OCI-LY3 (cell line): ENCODE measurements around the gene TFEB.
A peak's percentile ranks its signal among the peaks of the same experiment; 100 is the strongest.

ENCODE experiments used
- H2AFZ ChIP-seq: fragments of 200-600, 300-600 bp; shearing (Covaris generic); 2 replicates; pipeline ENCODE4 v1.6.0; 2014; ENCODE audit warnings: antibody characterized with exemption, low read depth, low read length
- H3K27ac ChIP-seq: fragments of 200-600, 300-600 bp; sonication (generic); 2 replicates; pipeline ENCODE4 v1.5.1; 2014; ENCODE audit warnings: mild to moderate bottlenecking, low read length, moderate library complexity, mixed read lengths
- H3K27me3 ChIP-seq: fragments of 200-600, 300-600 bp; sonication (generic); 2 replicates; pipeline ENCODE4 v1.6.1; 2014; ENCODE audit warnings: low read depth, low read length, mixed read lengths
- H3K36me3 ChIP-seq: fragments of 200-600, 300-600 bp; sonication (generic); replicated peaks from 2 replicates; pipeline ENCODE3; 2014; ENCODE audit warnings: low read depth, low read length, mixed read lengths
- H3K4me1 ChIP-seq: fragments of 300-600, 200-600 bp; sonication (generic); 2 replicates; pipeline ENCODE4 v1.6.1; 2014; ENCODE audit warnings: low read length, mixed read lengths
- H3K4me2 ChIP-seq: fragments of 200-600, 300-600 bp; sonication (generic); 2 replicates; pipeline ENCODE4 v1.6.1; 2014; ENCODE audit warnings: low read length, mixed read lengths
- H3K4me3 ChIP-seq: fragments of 300-600, 200-600 bp; sonication (generic); 2 replicates; pipeline ENCODE4 v1.5.1; 2014; ENCODE audit warnings: antibody characterized with exemption, mild to moderate bottlenecking, low read length, moderate library complexity
- H3K79me2 ChIP-seq: fragments of 300-600, 200-600 bp; shearing (Covaris generic); 2 replicates; pipeline ENCODE4 v1.6.1; 2014; ENCODE audit warnings: mild to moderate bottlenecking, low read length, mixed read lengths
- H3K9ac ChIP-seq: fragments of 300-600, 200-600 bp; shearing (Covaris generic); 2 replicates; pipeline ENCODE4 v1.6.0; 2014; ENCODE audit warnings: mild to moderate bottlenecking, low read length, moderate library complexity
- H3K9me3 ChIP-seq: fragments of 200-600, 300-600 bp; shearing (Covaris generic); 2 replicates; pipeline ENCODE4 v1.6.1; 2014; ENCODE audit warnings: low read length, mixed read lengths; ENCODE audit not compliant: insufficient read depth
- H4K20me1 ChIP-seq: fragments of 200-600, 300-600 bp; sonication (generic); 2 replicates; pipeline ENCODE4 v1.6.1; 2016; ENCODE audit warnings: low read length, mixed read lengths; ENCODE audit not compliant: insufficient read depth
- CTCF ChIP-seq: fragments of 200-600, 300-600 bp; sonication (generic); IDR thresholded peaks from 2 replicates; pipeline ENCODE4 v1.5.1; 2014; ENCODE audit warnings: antibody characterized with exemption, low read length, low read depth
- EZH2phosphoT487 ChIP-seq: fragments of 200-600 bp; shearing (Covaris generic); IDR thresholded peaks from 2 replicates; pipeline ENCODE4 v1.6.1; 2018; ENCODE audit warnings: antibody characterized with exemption, mixed run types, low read depth

The TFEB gene

GRCh38 chr6:41687501-41688175 is 47.8 kb downstream of the TFEB start:
- Histone ChIP-seq H3K9me3 (no peaks in the 10 kb centered on the region), H3K9ac (no peak overlapping the region), H3K36me3 (peaks cover 59% of the 10 kb centered on the region), H3K27ac (no peak overlapping the region), H4K20me1 (peaks cover 17% of the 10 kb centered on the region), H3K4me2 (no peak overlapping the region), H3K79me2 (peaks cover 9% of the 10 kb centered on the region; the same call in 1 of the 2 replicates), H3K27me3 (no peaks in the 10 kb centered on the region), H2AFZ (no peak overlapping the region), H3K4me3 (no peak overlapping the region), H3K4me1 (peaks cover 14% of the 10 kb centered on the region)
- TF ChIP-seq CTCF (no peak), EZH2phosphoT487 (no peak)

GRCh38 chr6:41685641-41686380 is 49.6 kb downstream of the TFEB start:
- no peak overlapping the region for H3K9ac ChIP-seq
- H3K4me1 ChIP-seq = peaks cover 21% of the 10 kb centered on the region
- H3K27ac ChIP-seq = peak overlapping the region; percentile 15; the same call in 1 of the 2 replicates
- no peaks in the 10 kb centered on the region for H3K27me3 ChIP-seq
- no peaks in the 10 kb centered on the region; the same call in 1 of the 2 replicates for H4K20me1 ChIP-seq
- H3K4me3 ChIP-seq = no peak overlapping the region
- H3K4me2 ChIP-seq = no peak overlapping the region
- H2AFZ ChIP-seq = no peak overlapping the region
- H3K36me3 ChIP-seq = peaks cover 51% of the 10 kb centered on the region
- TF ChIP-seq CTCF (no peak), EZH2phosphoT487 (no peak)
- no peaks in the 10 kb centered on the region for H3K9me3 ChIP-seq
- no peaks in the 10 kb centered on the region for H3K79me2 ChIP-seq

- Histone ChIP-seq H3K4me3 (no peak overlapping the region), H4K20me1 (no peaks in the 10 kb centered on the region; the same call in 1 of the 2 replicates), H3K4me2 (no peak overlapping the region), H2AFZ (no peak overlapping the region), H3K4me1 (peaks cover 21% of the 10 kb centered on the region), H3K9ac (no peak overlapping the region), H3K36me3 (peaks cover 41% of the 10 kb centered on the region), H3K9me3 (no peaks in the 10 kb centered on the region), H3K27me3 (no peaks in the 10 kb centered on the region), H3K27ac (no peak overlapping the region), H3K79me2 (no peaks in the 10 kb centered on the region)
- no peak for TF ChIP-seq EZH2phosphoT487
- TF ChIP-seq CTCF = no peak
Observed at GRCh38 chr6:41684311-41685180, 50.9 kb downstream of the TFEB start.
